Upper lobe of right lung (tissue), 1 donor: ENCODE measurements around the gene IGFBP2. TPM values are rescaled to one million over a fixed set of nuclear protein-coding genes. Genes with fewer than 3 reads are reported as not detected.

ENCODE experiments used
- ATAC-seq: fragments of 200-7000 bp; cut with Tn5 transposase; one replicate; pipeline ENCODE4 v1.9.1; 2020; ENCODE audit warnings: mild to moderate bottlenecking, moderate library complexity
- DNase-seq: peaks from one replicate; pipeline ENCODE4 v3.0.0-alpha.2; 2020
- H3K27ac ChIP-seq: fragments of 200-600 bp; one replicate; pipeline ENCODE4 v1.8.0; 2022
- H3K27me3 ChIP-seq: fragments of 200-600 bp; one replicate; pipeline ENCODE4 v1.8.0; 2022; ENCODE audit warnings: mild to moderate bottlenecking
- H3K36me3 ChIP-seq: fragments of 200-600 bp; one replicate; pipeline ENCODE4 v1.8.0; 2022
- H3K4me1 ChIP-seq: fragments of 200-600 bp; one replicate; pipeline ENCODE4 v1.8.0; 2022
- H3K4me3 ChIP-seq: fragments of 200-600 bp; one replicate; pipeline ENCODE4 v1.8.0; 2022; ENCODE audit warnings: mild to moderate bottlenecking
- H3K9me3 ChIP-seq: fragments of 200-600 bp; one replicate; pipeline ENCODE4 v1.8.0; 2022
- CTCF ChIP-seq: fragments of 200-600 bp; IDR thresholded peaks from one replicate; pipeline ENCODE4 v1.8.0; 2022; ENCODE audit warnings: antibody characterized with exemption
- intact Hi-C: fragments of 100-400 bp; cut with DNase I; formaldehyde crosslinking; loops from one replicate; pipeline ENCODE4 v1.11.0; 2022
- total RNA-seq: library from RNA; stranded (reverse); fragmentation: NEBNext Ultra II Directional; extraction: Animal tissue kit (Norgen Biotek cat#: 25700); gene quantifications from one replicate; pipeline ENCODE4 v1.2.1, GENCODE V29; 2021
- donor health status: DM: no; HTN: yes; CAD: no; lungs with severe emphysema.

IGFBP2 gene
- total RNA-seq, 1 donor from 2014 or later, result 46.1 TPM

GRCh38 chr2:216622526-216622925 is 10.7 kb upstream of the IGFBP2 start:
- ATAC-seq, result no peak
- Histone ChIP-seq H3K4me3 (no peak overlapping the region), H3K36me3 (no peaks in the 10 kb centered on the region), H3K27ac (no peak overlapping the region), H3K27me3 (no peaks in the 10 kb centered on the region), H3K4me1 (no peaks in the 10 kb centered on the region), H3K9me3 (no peaks in the 10 kb centered on the region)
- intact Hi-C loops, result no loop called here
- DNase-seq, result no peak
- TF ChIP-seq CTCF, result no peak

GRCh38 chr2:216624251-216624650 is 9.0 kb upstream of the IGFBP2 start:
- DNase-seq, result no peak
- Histone ChIP-seq H3K4me3 (no peak overlapping the region), H3K4me1 (no peaks in the 10 kb centered on the region), H3K27me3 (no peaks in the 10 kb centered on the region), H3K9me3 (no peaks in the 10 kb centered on the region), H3K36me3 (no peaks in the 10 kb centered on the region), H3K27ac (no peak overlapping the region)
- no peak for ATAC-seq
- no peak for TF ChIP-seq CTCF
- intact Hi-C loops, result no loop called here

- Histone ChIP-seq H3K27me3 (no peaks in the 10 kb centered on the region), H3K4me1 (no peaks in the 10 kb centered on the region), H3K36me3 (no peaks in the 10 kb centered on the region), H3K9me3 (no peaks in the 10 kb centered on the region), H3K4me3 (no peak overlapping the region), H3K27ac (no peak overlapping the region)
- intact Hi-C loops, result no loop called here
- ATAC-seq (no peak), DNase-seq (no peak)
- TF ChIP-seq CTCF, result no peak
Measured at GRCh38 chr2:216626168-216626874, 6.9 kb upstream of the IGFBP2 start.

- H3K4me3 ChIP-seq, result no peak overlapping the region
- no peak overlapping the region for H3K27ac ChIP-seq
- intact Hi-C loops, result no loop called here
- TF ChIP-seq CTCF, result no peak
- no peak for DNase-seq
- no peak for ATAC-seq
- H3K4me1 ChIP-seq, result no peaks in the 10 kb centered on the region
- no peaks in the 10 kb centered on the region for H3K9me3 ChIP-seq
- no peaks in the 10 kb centered on the region for H3K36me3 ChIP-seq
- no peaks in the 10 kb centered on the region for H3K27me3 ChIP-seq
Measured at GRCh38 chr2:216626875-216627245, 6.4 kb upstream of the IGFBP2 start.

GRCh38 chr2:216629784-216630183 is 3.4 kb upstream of the IGFBP2 start:
- H3K27ac ChIP-seq, result no peak overlapping the region
- peaks cover 11% of the 10 kb centered on the region for H3K27me3 ChIP-seq
- intact Hi-C loops, result no loop called here
- no peaks in the 10 kb centered on the region for H3K36me3 ChIP-seq
- H3K9me3 ChIP-seq, result no peaks in the 10 kb centered on the region
- TF ChIP-seq CTCF, result no peak
- H3K4me3 ChIP-seq, result no peak overlapping the region
- ATAC-seq (no peak), DNase-seq (no peak)
- peaks cover 12% of the 10 kb centered on the region for H3K4me1 ChIP-seq
